Germinal center (tissue), 1 donor: ENCODE results near the gene ADAMTS12.
A peak's percentile ranks its signal among the peaks of the same experiment; 100 is the strongest.

Experiments used
- DNase-seq: peaks from one replicate; pipeline ENCODE4 v3.0.0; 2012; ENCODE audit warnings: mixed read lengths, low spot score

ADAMTS12 gene

GRCh38 chr5:33711094-33711679 lies 180.6 kb downstream of the ADAMTS12 start:
- DNase-seq: no peak

GRCh38 chr5:33702867-33703266 lies 188.9 kb downstream of the ADAMTS12 start:
- no peak for DNase-seq

- no peak for DNase-seq
These were observed 189.8 kb downstream of the ADAMTS12 start for GRCh38 chr5:33701951-33702350.

- DNase-seq: no peak
These were observed 190.5 kb downstream of the ADAMTS12 start for GRCh38 chr5:33701251-33701650.

- DNase-seq: no peak
These were observed 195.4 kb downstream of the ADAMTS12 start for GRCh38 chr5:33696411-33696810.

GRCh38 chr5:33692980-33693379 lies 198.8 kb downstream of the ADAMTS12 start:
- DNase-seq: no peak

GRCh38 chr5:33691856-33692255 lies 199.9 kb downstream of the ADAMTS12 start:
- DNase-seq: no peak

GRCh38 chr5:33690374-33691135 lies 201.2 kb downstream of the ADAMTS12 start:
- DNase-seq: no peak

- DNase-seq: no peak
These were observed 203.3 kb downstream of the ADAMTS12 start for GRCh38 chr5:33688526-33688925.

- no peak for DNase-seq
These were observed 203.7 kb downstream of the ADAMTS12 start for GRCh38 chr5:33688066-33688465.

- no peak for DNase-seq
These were observed 205.7 kb downstream of the ADAMTS12 start for GRCh38 chr5:33685873-33686755.

- DNase-seq: no peak
These were observed 207.2 kb downstream of the ADAMTS12 start for GRCh38 chr5:33684496-33685159.

GRCh38 chr5:33679791-33680190 lies 212.0 kb downstream of the ADAMTS12 start:
- no peak for DNase-seq

- DNase-seq: peak; percentile 6
These were observed 215.8 kb downstream of the ADAMTS12 start for GRCh38 chr5:33675958-33676464.

- no peak for DNase-seq
These were observed 220.0 kb downstream of the ADAMTS12 start for GRCh38 chr5:33671700-33672291.

GRCh38 chr5:33662722-33663427 lies 228.9 kb downstream of the ADAMTS12 start:
- DNase-seq: no peak

- DNase-seq: no peak
These were observed 232.1 kb downstream of the ADAMTS12 start for GRCh38 chr5:33659526-33660169.

GRCh38 chr5:33657804-33658440 lies 233.9 kb downstream of the ADAMTS12 start:
- DNase-seq: no peak

GRCh38 chr5:33657176-33657575 lies 234.6 kb downstream of the ADAMTS12 start:
- DNase-seq: no peak

- DNase-seq: no peak
These were observed 240.9 kb downstream of the ADAMTS12 start for GRCh38 chr5:33650911-33651310.
